ENCODE data around the gene TP53.

Gene TP53

DNA sequence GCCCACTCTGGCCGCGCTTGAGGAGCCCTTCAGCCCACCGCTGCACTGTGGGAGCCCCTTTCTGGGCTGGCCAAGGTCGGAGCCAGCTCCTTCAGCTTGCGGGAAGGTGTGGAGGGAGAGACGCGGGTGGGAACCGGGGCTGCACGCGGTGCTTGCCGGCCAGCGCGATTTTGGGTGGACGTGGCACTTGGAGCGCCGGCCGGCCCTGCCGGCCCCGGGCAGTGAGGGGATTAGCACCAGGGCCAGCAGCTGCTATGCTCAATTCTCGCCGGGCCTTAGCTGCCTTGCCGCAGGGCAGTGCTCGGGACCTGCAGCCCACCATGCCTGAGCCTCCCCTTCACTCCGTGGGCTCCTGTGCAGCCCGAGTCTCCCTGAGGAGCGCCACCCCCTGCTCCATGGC lies 46.5 kb downstream of the TP53 start:
- Histone ChIP-seq H3K4me3 (ENCODE audit: low read depth, low read length) (no peak overlapping the region), H3K9me3 (no peaks in the 10 kb centered on the region), H3K27me3 (no peaks in the 10 kb centered on the region), H3K36me3 (no peaks in the 10 kb centered on the region), H3K4me1 (no peaks in the 10 kb centered on the region)
- no peak for TF ChIP-seq CTCF (IDR thresholded peaks at IDR 0.05; ENCODE audit: low read depth, low read length)
- DNase-seq: no peak

DNA sequence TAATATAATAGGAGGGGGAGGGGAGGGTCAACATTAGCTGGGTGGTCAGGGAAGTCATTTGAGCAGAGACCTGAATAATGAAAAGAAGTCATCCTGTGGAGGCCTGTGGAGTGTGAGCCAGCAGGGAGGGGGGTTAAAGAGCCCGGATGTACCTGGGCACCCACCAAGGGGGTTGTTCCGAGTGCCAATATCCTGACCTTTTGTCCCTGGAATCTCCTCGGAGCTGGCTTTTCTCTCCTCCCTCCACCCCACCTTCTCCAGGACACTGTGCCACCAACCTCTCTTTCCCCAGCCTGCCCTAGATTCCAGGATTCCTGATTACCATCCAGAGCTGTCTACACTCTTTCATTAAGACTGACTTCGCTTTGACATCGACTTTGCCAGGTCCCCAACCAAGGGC lies 51.1 kb downstream of the TP53 start:
- H3K27me3 ChIP-seq: no peaks in the 10 kb centered on the region
- no peaks in the 10 kb centered on the region for H3K4me1 ChIP-seq
- TF ChIP-seq CTCF (IDR thresholded peaks at IDR 0.05; ENCODE audit: low read depth, low read length): no peak
- no peaks in the 10 kb centered on the region for H3K36me3 ChIP-seq
- H3K9me3 ChIP-seq: no peaks in the 10 kb centered on the region
- no peak for DNase-seq
- H3K4me3 ChIP-seq (ENCODE audit: low read depth, low read length): no peak overlapping the region

GRCh38 chr17:7634384-7634783 lies 52.9 kb downstream of the TP53 start:
- DNase-seq: peak; percentile 76
- H3K36me3 ChIP-seq: no peaks in the 10 kb centered on the region
- peak; percentile 77 for TF ChIP-seq CTCF (IDR thresholded peaks at IDR 0.05; ENCODE audit: low read depth, low read length)
- no peak overlapping the region for H3K4me3 ChIP-seq (ENCODE audit: low read depth, low read length)
- no peaks in the 10 kb centered on the region for H3K9me3 ChIP-seq
- H3K27me3 ChIP-seq: no peaks in the 10 kb centered on the region
- no peaks in the 10 kb centered on the region for H3K4me1 ChIP-seq

DNA sequence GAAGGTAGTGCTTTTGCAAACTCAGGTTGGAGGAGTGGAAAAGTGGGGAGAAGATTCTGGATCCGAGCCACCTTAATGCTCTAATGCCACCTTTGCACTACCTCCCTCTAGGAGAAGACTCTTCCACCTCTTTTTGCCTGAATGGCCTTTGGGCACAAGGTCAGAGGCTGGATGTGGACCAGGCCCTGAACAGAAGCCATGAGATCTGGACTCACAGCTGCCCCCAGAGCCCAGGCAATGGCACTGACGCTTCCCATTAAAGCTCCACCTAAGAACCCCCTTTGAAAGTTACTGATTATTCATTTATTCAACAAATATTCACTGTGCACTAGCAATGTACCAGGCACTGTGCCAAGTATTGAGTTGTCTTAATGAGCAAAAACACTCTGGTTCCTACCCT lies 54.2 kb downstream of the TP53 start:
- no peaks in the 10 kb centered on the region for H3K27me3 ChIP-seq
- H3K36me3 ChIP-seq: no peaks in the 10 kb centered on the region
- no peak overlapping the region for H3K4me3 ChIP-seq (ENCODE audit: low read depth, low read length)
- H3K4me1 ChIP-seq: no peaks in the 10 kb centered on the region
- no peak for DNase-seq
- H3K9me3 ChIP-seq: no peaks in the 10 kb centered on the region
- no peak for TF ChIP-seq CTCF (IDR thresholded peaks at IDR 0.05; ENCODE audit: low read depth, low read length)

- Histone ChIP-seq H3K4me3 (ENCODE audit: low read depth, low read length) (no peak overlapping the region), H3K27me3 (no peaks in the 10 kb centered on the region), H3K4me1 (no peaks in the 10 kb centered on the region), H3K36me3 (no peaks in the 10 kb centered on the region), H3K9me3 (no peaks in the 10 kb centered on the region)
- peak; percentile 18 for DNase-seq
- TF ChIP-seq CTCF (IDR thresholded peaks at IDR 0.05; ENCODE audit: low read depth, low read length): peak; percentile 48
Measured at GRCh38 chr17:7632492-7632894, 54.8 kb downstream of the TP53 start.

- peak; percentile 20 for DNase-seq
- no peaks in the 10 kb centered on the region for H3K9me3 ChIP-seq
- TF ChIP-seq CTCF (IDR thresholded peaks at IDR 0.05; ENCODE audit: low read depth, low read length): no peak
- H3K36me3 ChIP-seq: no peaks in the 10 kb centered on the region
- no peaks in the 10 kb centered on the region for H3K4me1 ChIP-seq
- H3K4me3 ChIP-seq (ENCODE audit: low read depth, low read length): no peak overlapping the region
- H3K27me3 ChIP-seq: no peaks in the 10 kb centered on the region
Measured at GRCh38 chr17:7631398-7632380, 55.6 kb downstream of the TP53 start.
